GM23338 (cell line): ENCODE data around the gene RABGAP1L. TPM values are rescaled to one million over a fixed set of nuclear protein-coding genes. Genes with fewer than 3 reads are reported as not detected.
"Not testable (repeated sequence)": the region's sequence is repeated elsewhere in the genome, so short reads cannot be mapped to it uniquely, and the experiment has no call there.

Experiments used
- ATAC-seq: fragments of 200-7000 bp; cut with Tn5 transposase; 3 replicates; pipeline ENCODE4 v1.9.1; 2020
- DNase-seq: peaks from one replicate; pipeline ENCODE4 v3.0.0-alpha.2; 2015; ENCODE audit warnings: low spot score
- H2AFZ ChIP-seq: fragments of 200-600 bp; sonication (generic); 2 replicates; pipeline ENCODE4 v1.8.0; 2016; ENCODE audit warnings: antibody characterized with exemption, mild to moderate bottlenecking, moderate library complexity
- H3F3A ChIP-seq: fragments of 200-600 bp; sonication (generic); replicated peaks from 2 replicates; pipeline ENCODE4 v1.8.0; 2017; ENCODE audit warnings: antibody characterized with exemption, mixed run types, low read depth
- H3K27ac ChIP-seq: fragments of 200-600 bp; sonication (generic); 2 replicates; pipeline ENCODE4 v1.6.1; 2016; ENCODE audit warnings: low read depth
- H3K27me3 ChIP-seq: fragments of 200-600 bp; sonication (generic); 2 replicates; pipeline ENCODE4 v1.8.0; 2016; ENCODE audit warnings: mild to moderate bottlenecking, mixed run types, moderate library complexity; ENCODE audit not compliant: insufficient read depth
- H3K36me3 ChIP-seq: fragments of 200-600 bp; sonication (generic); 2 replicates; pipeline ENCODE4 v1.8.0; 2016; ENCODE audit warnings: mild to moderate bottlenecking; ENCODE audit not compliant: insufficient read depth
- H3K4me1 ChIP-seq: fragments of 200-600 bp; sonication (generic); 2 replicates; pipeline ENCODE4 v1.8.0; 2016; ENCODE audit warnings: mild to moderate bottlenecking, moderate library complexity; ENCODE audit not compliant: insufficient read depth
- H3K4me2 ChIP-seq: fragments of 200-600 bp; sonication (generic); 2 replicates; pipeline ENCODE4 v1.7.1; 2017; ENCODE audit warnings: mixed run types
- H3K4me3 ChIP-seq: fragments of 200-600 bp; sonication (generic); 2 replicates; pipeline ENCODE4 v1.6.1; 2016; ENCODE audit warnings: mixed run types
- H3K79me2 ChIP-seq: fragments of 200-600 bp; sonication (generic); replicated peaks from 2 replicates; pipeline ENCODE4 v1.8.0; 2017; ENCODE audit warnings: mild to moderate bottlenecking; ENCODE audit not compliant: insufficient read depth
- H3K9me2 ChIP-seq: fragments of 200-600 bp; sonication (generic); 2 replicates; pipeline ENCODE4 v1.8.0; 2017; ENCODE audit not compliant: insufficient read depth
- H4K20me1 ChIP-seq: fragments of 200-600 bp; sonication (generic); replicated peaks from 2 replicates; pipeline ENCODE4 v1.8.0; 2017; ENCODE audit warnings: mild to moderate bottlenecking; ENCODE audit not compliant: insufficient read depth
- H3K27ac Mint-ChIP-seq: 2 replicates; pipeline ENCODE4 v1.8.0; 2020; ENCODE audit warnings: inconsistent platforms, mild to moderate bottlenecking, moderate library complexity, mixed read lengths
- H3K27me3 Mint-ChIP-seq: 3 replicates; pipeline ENCODE4 v1.8.0; 2022; ENCODE audit warnings: low read depth, mild to moderate bottlenecking, moderate library complexity, mixed read lengths, inconsistent platforms; ENCODE audit not compliant: insufficient read depth, poor library complexity
- H3K36me3 Mint-ChIP-seq: 3 replicates; pipeline ENCODE4 v1.8.0; 2021; ENCODE audit warnings: low read depth, mild to moderate bottlenecking, inconsistent platforms, moderate library complexity, mixed read lengths
- H3K4me1 Mint-ChIP-seq: 3 replicates; pipeline ENCODE4 v1.8.0; 2020; ENCODE audit warnings: mild to moderate bottlenecking, inconsistent platforms, mixed read lengths
- H3K4me3 Mint-ChIP-seq: 3 replicates; pipeline ENCODE4 v1.8.0; 2021; ENCODE audit warnings: moderate library complexity, mild to moderate bottlenecking, inconsistent platforms, mixed read lengths
- H3K9me3 Mint-ChIP-seq: 3 replicates; pipeline ENCODE4 v1.8.0; 2020; ENCODE audit warnings: moderate library complexity, mild to moderate bottlenecking, inconsistent platforms, mixed read lengths
- EZH2 ChIP-seq: fragments of 200-600 bp; sonication (generic); IDR thresholded peaks from one replicate; pipeline ENCODE4 v1.8.0; 2017; ENCODE audit warnings: antibody characterized with exemption, mild to moderate bottlenecking, low read depth; ENCODE audit not compliant: unreplicated experiment
- JUNB ChIP-seq: IDR thresholded peaks from one replicate; pipeline ENCODE4 v1.6.1; 2016; ENCODE audit warnings: antibody characterized with exemption; ENCODE audit not compliant: unreplicated experiment
- STAT1 ChIP-seq: IDR thresholded peaks from one replicate; pipeline ENCODE4 v1.6.1; 2016; ENCODE audit warnings: antibody characterized with exemption; ENCODE audit not compliant: unreplicated experiment
- ZNF114 ChIP-seq: fragments of 250-450 bp; sonication (Bioruptor Pico); IDR thresholded peaks from 2 replicates; pipeline ENCODE4 v1.5.0; 2020; ENCODE audit warnings: mild to moderate bottlenecking, moderate library complexity
- ZNF331 ChIP-seq: fragments of 250-450 bp; sonication (Bioruptor Pico); IDR thresholded peaks from 2 replicates; pipeline ENCODE4 v1.5.0; 2020; ENCODE audit warnings: low read depth, mild to moderate bottlenecking, moderate library complexity
- polyA plus RNA-seq: library from polyadenylated mRNA; unstranded; fragments of >200 nt; fragmentation: Nextera tagmentation; extraction: Ambion mirVana; gene quantifications from 2 replicates; pipeline ENCODE4 v1.2.1, GENCODE V29; 2016
- total RNA-seq: library from RNA; depleted of rRNA; stranded (reverse); fragments of >200 nt; shearing (Covaris generic); gene quantifications from 2 replicates; pipeline ENCODE4 v1.2.3, GENCODE V29; 2014
- TF ChIP-seq, protein P1 (sequence below): IDR thresholded peaks from one replicate; pipeline ENCODE4 v1.6.1; 2018; ENCODE audit warnings: antibody characterized with exemption; ENCODE audit not compliant: unreplicated experiment
- TF ChIP-seq, protein P2 (sequence below), 2 experiments: fragments of 200-600 bp in 1 of 2; sonication (generic) in 1 of 2; conservative IDR thresholded peaks; 2 replicates each; pipeline versions ENCODE4 v1.5.1 to v1.6.1; 2016 to 2017; ENCODE audit warnings: antibody characterized with exemption in 2 of 2, low read depth in 2 of 2, mild to moderate bottlenecking in 2 of 2, moderate library complexity in 1 of 2
- TF ChIP-seq, protein P3 (sequence below): IDR thresholded peaks from 2 replicates; pipeline ENCODE4 v1.6.1; 2016; ENCODE audit warnings: antibody characterized with exemption

RABGAP1L gene
- total and polyA plus RNA-seq, 2 experiments from 2014 or later: 83.2 to 136 TPM

DNA sequence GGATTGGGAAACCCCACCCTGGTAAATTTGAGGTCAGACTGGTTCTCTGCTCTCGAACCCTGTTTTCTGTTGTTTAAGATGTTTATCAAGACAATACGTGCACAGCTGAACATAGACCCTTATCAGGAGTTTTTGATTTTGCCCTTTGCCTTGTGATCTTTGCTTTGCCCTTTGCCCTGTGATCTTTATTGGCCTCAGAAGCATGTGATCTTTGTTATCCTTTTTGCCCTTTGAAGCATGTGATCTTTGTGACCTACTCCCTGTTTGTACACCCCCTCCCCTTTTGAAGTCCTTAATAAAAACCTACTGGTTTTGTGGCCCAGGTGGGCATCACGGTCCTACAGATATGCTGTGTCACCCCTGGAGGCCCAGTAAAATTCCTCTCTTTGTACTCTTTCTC, 250.5 kb downstream of the RABGAP1L start:
- not testable (repeated sequence) for H3K4me1 ChIP-seq, H3F3A ChIP-seq, H4K20me1 ChIP-seq, H3K9me2 ChIP-seq, H3K36me3 ChIP-seq, H3K4me3 ChIP-seq, H3K79me2 ChIP-seq, H3K4me2 ChIP-seq, H3K9me3 Mint-ChIP-seq, H3K27me3 ChIP-seq, H3K27ac ChIP-seq, DNase-seq, H3K4me1 Mint-ChIP-seq, ATAC-seq, H3K27me3 Mint-ChIP-seq, H3K36me3 Mint-ChIP-seq, H3K4me3 Mint-ChIP-seq, H2AFZ ChIP-seq
- peak overlapping the region; percentile 75 for H3K27ac Mint-ChIP-seq

DNA sequence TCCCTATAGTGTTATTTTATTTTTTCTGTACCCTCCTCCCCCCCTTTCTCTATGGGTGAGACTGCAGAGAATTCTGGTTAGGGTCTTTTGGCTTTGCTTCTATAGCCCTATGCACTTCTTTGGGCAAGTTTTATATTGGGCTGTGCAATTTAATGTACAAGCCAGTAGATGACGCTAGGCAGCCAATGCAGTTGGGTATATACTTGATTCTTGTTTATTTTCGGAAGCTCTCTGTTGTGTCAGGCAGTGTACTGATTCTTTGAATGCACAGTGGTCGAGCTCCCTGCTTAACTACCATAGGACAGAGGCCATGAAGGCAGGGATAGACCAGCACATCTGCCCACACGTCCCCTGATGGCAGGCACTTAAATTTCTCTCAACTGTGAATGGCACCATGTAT, 254.3 kb downstream of the RABGAP1L start:
- no peaks in the 10 kb centered on the region for H3K36me3 Mint-ChIP-seq
- no peak overlapping the region for H3K27ac ChIP-seq
- H3K9me3 Mint-ChIP-seq: no peaks in the 10 kb centered on the region
- H3K4me1 Mint-ChIP-seq: no peaks in the 10 kb centered on the region
- H3K4me1 ChIP-seq: no peaks in the 10 kb centered on the region
- no peaks in the 10 kb centered on the region for H3K9me2 ChIP-seq
- no peak overlapping the region for H3K4me3 Mint-ChIP-seq
- H2AFZ ChIP-seq: no peak overlapping the region
- H3F3A ChIP-seq: no peaks in the 10 kb centered on the region
- DNase-seq: peak; percentile 51
- no peak overlapping the region for H3K4me3 ChIP-seq
- no peaks in the 10 kb centered on the region for H3K27me3 Mint-ChIP-seq
- TF ChIP-seq, protein P1, sequence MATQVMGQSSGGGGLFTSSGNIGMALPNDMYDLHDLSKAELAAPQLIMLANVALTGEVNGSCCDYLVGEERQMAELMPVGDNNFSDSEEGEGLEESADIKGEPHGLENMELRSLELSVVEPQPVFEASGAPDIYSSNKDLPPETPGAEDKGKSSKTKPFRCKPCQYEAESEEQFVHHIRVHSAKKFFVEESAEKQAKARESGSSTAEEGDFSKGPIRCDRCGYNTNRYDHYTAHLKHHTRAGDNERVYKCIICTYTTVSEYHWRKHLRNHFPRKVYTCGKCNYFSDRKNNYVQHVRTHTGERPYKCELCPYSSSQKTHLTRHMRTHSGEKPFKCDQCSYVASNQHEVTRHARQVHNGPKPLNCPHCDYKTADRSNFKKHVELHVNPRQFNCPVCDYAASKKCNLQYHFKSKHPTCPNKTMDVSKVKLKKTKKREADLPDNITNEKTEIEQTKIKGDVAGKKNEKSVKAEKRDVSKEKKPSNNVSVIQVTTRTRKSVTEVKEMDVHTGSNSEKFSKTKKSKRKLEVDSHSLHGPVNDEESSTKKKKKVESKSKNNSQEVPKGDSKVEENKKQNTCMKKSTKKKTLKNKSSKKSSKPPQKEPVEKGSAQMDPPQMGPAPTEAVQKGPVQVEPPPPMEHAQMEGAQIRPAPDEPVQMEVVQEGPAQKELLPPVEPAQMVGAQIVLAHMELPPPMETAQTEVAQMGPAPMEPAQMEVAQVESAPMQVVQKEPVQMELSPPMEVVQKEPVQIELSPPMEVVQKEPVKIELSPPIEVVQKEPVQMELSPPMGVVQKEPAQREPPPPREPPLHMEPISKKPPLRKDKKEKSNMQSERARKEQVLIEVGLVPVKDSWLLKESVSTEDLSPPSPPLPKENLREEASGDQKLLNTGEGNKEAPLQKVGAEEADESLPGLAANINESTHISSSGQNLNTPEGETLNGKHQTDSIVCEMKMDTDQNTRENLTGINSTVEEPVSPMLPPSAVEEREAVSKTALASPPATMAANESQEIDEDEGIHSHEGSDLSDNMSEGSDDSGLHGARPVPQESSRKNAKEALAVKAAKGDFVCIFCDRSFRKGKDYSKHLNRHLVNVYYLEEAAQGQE: no peak
- no peak for TF ChIP-seq EZH2
- TF ChIP-seq, protein P2, sequence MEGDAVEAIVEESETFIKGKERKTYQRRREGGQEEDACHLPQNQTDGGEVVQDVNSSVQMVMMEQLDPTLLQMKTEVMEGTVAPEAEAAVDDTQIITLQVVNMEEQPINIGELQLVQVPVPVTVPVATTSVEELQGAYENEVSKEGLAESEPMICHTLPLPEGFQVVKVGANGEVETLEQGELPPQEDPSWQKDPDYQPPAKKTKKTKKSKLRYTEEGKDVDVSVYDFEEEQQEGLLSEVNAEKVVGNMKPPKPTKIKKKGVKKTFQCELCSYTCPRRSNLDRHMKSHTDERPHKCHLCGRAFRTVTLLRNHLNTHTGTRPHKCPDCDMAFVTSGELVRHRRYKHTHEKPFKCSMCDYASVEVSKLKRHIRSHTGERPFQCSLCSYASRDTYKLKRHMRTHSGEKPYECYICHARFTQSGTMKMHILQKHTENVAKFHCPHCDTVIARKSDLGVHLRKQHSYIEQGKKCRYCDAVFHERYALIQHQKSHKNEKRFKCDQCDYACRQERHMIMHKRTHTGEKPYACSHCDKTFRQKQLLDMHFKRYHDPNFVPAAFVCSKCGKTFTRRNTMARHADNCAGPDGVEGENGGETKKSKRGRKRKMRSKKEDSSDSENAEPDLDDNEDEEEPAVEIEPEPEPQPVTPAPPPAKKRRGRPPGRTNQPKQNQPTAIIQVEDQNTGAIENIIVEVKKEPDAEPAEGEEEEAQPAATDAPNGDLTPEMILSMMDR (conservative IDR thresholded peaks at IDR 0.05; ENCODE audit: low read depth in 2 of 2): peak; percentile 74 to 81
- peak; percentile 62 for ATAC-seq
- no peaks in the 10 kb centered on the region for H4K20me1 ChIP-seq
- H3K27me3 ChIP-seq: no peaks in the 10 kb centered on the region
- H3K36me3 ChIP-seq: no peaks in the 10 kb centered on the region
- no peaks in the 10 kb centered on the region for H3K79me2 ChIP-seq
- H3K4me2 ChIP-seq: no peak overlapping the region
- H3K27ac Mint-ChIP-seq: no peak overlapping the region; the same call in 1 of the 2 replicates

DNA sequence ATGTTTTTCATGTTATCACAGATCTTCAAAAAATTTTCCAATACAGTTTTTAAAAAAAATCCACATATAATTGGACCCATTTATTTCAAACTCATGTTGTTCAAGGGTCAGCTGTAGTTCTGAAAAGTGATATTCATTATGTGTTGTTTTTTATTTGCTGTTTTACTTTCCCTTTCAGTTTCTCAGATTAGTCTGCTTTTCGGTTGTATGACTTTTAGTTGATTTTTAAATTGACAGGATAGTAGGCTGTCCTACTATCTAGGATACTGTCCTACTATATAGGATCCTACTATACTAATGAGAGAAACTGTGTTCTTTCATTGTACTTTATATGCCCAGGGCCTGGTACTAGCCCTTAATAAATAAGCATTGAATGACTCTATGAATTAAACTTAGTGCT, 254.9 kb downstream of the RABGAP1L start:
- Mint-ChIP-seq H3K36me3 (no peaks in the 10 kb centered on the region), H3K4me3 (no peak overlapping the region), H3K4me1 (peaks cover 2% of the 10 kb centered on the region; the same call in 1 of the 3 replicates), H3K27me3 (no peaks in the 10 kb centered on the region), H3K27ac (no peak overlapping the region), H3K9me3 (no peaks in the 10 kb centered on the region)
- Histone ChIP-seq H4K20me1 (no peaks in the 10 kb centered on the region), H3K9me2 (no peaks in the 10 kb centered on the region), H3K27me3 (no peaks in the 10 kb centered on the region), H2AFZ (no peak overlapping the region), H3K4me3 (no peak overlapping the region), H3K36me3 (no peaks in the 10 kb centered on the region), H3K4me2 (no peak overlapping the region), H3K27ac (no peak overlapping the region), H3K4me1 (no peaks in the 10 kb centered on the region), H3F3A (no peaks in the 10 kb centered on the region), H3K79me2 (no peaks in the 10 kb centered on the region)
- ATAC-seq (no peak), DNase-seq (no peak)
- TF ChIP-seq, protein P3, sequence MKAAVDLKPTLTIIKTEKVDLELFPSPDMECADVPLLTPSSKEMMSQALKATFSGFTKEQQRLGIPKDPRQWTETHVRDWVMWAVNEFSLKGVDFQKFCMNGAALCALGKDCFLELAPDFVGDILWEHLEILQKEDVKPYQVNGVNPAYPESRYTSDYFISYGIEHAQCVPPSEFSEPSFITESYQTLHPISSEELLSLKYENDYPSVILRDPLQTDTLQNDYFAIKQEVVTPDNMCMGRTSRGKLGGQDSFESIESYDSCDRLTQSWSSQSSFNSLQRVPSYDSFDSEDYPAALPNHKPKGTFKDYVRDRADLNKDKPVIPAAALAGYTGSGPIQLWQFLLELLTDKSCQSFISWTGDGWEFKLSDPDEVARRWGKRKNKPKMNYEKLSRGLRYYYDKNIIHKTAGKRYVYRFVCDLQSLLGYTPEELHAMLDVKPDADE: no peak
- TF ChIP-seq ZNF114 (CRISPR knock-in tag) (no peak), ZNF331 (CRISPR knock-in tag) (no peak), JUNB (no peak), STAT1 (no peak)
- TF ChIP-seq, protein P2 (conservative IDR thresholded peaks at IDR 0.05; ENCODE audit: low read depth in 2 of 2): no peak
